GM04503 (cell line): ENCODE measurements around the gene SLC13A1.
"Not testable (repeated sequence)": the region's sequence is repeated elsewhere in the genome, so short reads cannot be mapped to it uniquely, and the experiment has no call there.

ENCODE experiments used
- DNase-seq: peaks from one replicate; pipeline ENCODE4 v3.0.0-alpha.2; 2012; ENCODE audit warnings: low read depth

Gene SLC13A1

GRCh38 chr7:123199883-123200282 is at the start of gene SLC13A1:
Gene SLC13A1 (minus strand): TSS chr7:123199969. CDS start chr7:123199946, 23 bp downstream.
- no peak for DNase-seq

- no peak for DNase-seq
Observed at GRCh38 chr7:123244768-123245167, 45.0 kb upstream of the SLC13A1 start.

GRCh38 chr7:123242467-123243092 is 42.8 kb upstream of the SLC13A1 start:
- no peak for DNase-seq

GRCh38 chr7:123241809-123242208 is 42.0 kb upstream of the SLC13A1 start:
- no peak for DNase-seq

GRCh38 chr7:123231021-123232000 is 31.5 kb upstream of the SLC13A1 start:
- no peak for DNase-seq

GRCh38 chr7:123230603-123231002 is 30.8 kb upstream of the SLC13A1 start:
- no peak for DNase-seq

GRCh38 chr7:123230147-123230546 is 30.4 kb upstream of the SLC13A1 start:
- DNase-seq, result no peak

- no peak for DNase-seq
Observed at GRCh38 chr7:123229426-123229825, 29.7 kb upstream of the SLC13A1 start.

- not testable (repeated sequence) for DNase-seq
Observed at GRCh38 chr7:123227666-123228065, 27.9 kb upstream of the SLC13A1 start.

GRCh38 chr7:123220396-123220795 is 20.6 kb upstream of the SLC13A1 start:
- DNase-seq, result no peak

GRCh38 chr7:123218866-123219265 is 19.1 kb upstream of the SLC13A1 start:
- DNase-seq, result no peak

- DNase-seq, result no peak
Observed at GRCh38 chr7:123216825-123217224, 17.1 kb upstream of the SLC13A1 start.

GRCh38 chr7:123215350-123215749 is 15.6 kb upstream of the SLC13A1 start:
- no peak for DNase-seq

GRCh38 chr7:123211545-123211944 is 11.8 kb upstream of the SLC13A1 start:
- DNase-seq, result no peak

GRCh38 chr7:123210986-123211385 is 11.2 kb upstream of the SLC13A1 start:
- DNase-seq, result no peak

- no peak for DNase-seq
Observed at GRCh38 chr7:123209786-123210185, 10.0 kb upstream of the SLC13A1 start.

GRCh38 chr7:123208793-123209192 is 9.0 kb upstream of the SLC13A1 start:
- DNase-seq, result no peak

GRCh38 chr7:123204206-123204835 is 4.6 kb upstream of the SLC13A1 start:
- no peak for DNase-seq

GRCh38 chr7:123201901-123202300 is 2.1 kb upstream of the SLC13A1 start:
- DNase-seq, result no peak

- no peak for DNase-seq
Observed at GRCh38 chr7:123198668-123199652, 809 bp downstream of the SLC13A1 start.

- DNase-seq, result no peak
Observed at GRCh38 chr7:123198111-123198510, 1.7 kb downstream of the SLC13A1 start.

- DNase-seq, result no peak
Observed at GRCh38 chr7:123193235-123193634, 6.5 kb downstream of the SLC13A1 start.
